ENCODE results near the gene STMP1.

Gene STMP1

DNA sequence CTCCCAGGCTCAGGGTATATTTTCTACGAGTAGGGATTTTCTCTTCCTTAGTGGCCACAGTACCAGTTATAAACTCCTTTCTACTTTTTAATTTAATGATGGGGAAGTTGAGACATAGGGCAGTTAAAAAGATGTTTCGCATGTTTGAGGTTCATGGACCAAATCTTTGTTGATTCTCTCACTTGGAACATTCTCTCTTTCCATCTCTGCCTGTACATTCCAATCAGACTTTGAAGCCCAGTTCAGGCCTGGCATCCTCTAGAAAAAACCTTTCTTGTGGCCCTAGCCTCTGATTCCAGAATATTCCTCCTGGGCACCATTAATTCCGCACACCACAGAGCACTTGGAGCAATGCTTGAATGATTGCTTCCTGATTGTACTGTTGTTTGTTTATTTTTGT is 47.2 kb downstream of the STMP1 start:
- H3K27me3 ChIP-seq (ENCODE audit: control insufficient read depth, low read length) = peaks cover 3% of the 10 kb centered on the region; the same call in 1 of the 2 replicates
- TF ChIP-seq EZH2phosphoT487 (IDR thresholded peaks at IDR 0.05; ENCODE audit: borderline replicate concordance, low read length) = no peak
- TF ChIP-seq, protein P1, sequence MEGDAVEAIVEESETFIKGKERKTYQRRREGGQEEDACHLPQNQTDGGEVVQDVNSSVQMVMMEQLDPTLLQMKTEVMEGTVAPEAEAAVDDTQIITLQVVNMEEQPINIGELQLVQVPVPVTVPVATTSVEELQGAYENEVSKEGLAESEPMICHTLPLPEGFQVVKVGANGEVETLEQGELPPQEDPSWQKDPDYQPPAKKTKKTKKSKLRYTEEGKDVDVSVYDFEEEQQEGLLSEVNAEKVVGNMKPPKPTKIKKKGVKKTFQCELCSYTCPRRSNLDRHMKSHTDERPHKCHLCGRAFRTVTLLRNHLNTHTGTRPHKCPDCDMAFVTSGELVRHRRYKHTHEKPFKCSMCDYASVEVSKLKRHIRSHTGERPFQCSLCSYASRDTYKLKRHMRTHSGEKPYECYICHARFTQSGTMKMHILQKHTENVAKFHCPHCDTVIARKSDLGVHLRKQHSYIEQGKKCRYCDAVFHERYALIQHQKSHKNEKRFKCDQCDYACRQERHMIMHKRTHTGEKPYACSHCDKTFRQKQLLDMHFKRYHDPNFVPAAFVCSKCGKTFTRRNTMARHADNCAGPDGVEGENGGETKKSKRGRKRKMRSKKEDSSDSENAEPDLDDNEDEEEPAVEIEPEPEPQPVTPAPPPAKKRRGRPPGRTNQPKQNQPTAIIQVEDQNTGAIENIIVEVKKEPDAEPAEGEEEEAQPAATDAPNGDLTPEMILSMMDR (IDR thresholded peaks at IDR 0.05; ENCODE audit: low read depth, low read length, poor library complexity, severe bottlenecking) = no peak
- no peaks in the 10 kb centered on the region for H3K36me3 ChIP-seq (ENCODE audit: control insufficient read depth, low read length)
- H3F3A ChIP-seq (ENCODE audit: control insufficient read depth, insufficient read depth) = no peaks in the 10 kb centered on the region
- no peak overlapping the region for H3K4me3 ChIP-seq (ENCODE audit: low read length)
- H3K4me1 ChIP-seq (ENCODE audit: control insufficient read depth, low read length) = no peaks in the 10 kb centered on the region
- no peaks in the 10 kb centered on the region for H3K79me2 ChIP-seq (ENCODE audit: control insufficient read depth, low read length)
- no peaks in the 10 kb centered on the region for H4K20me1 ChIP-seq (ENCODE audit: control insufficient read depth, insufficient read depth, low read depth, low read length)
- H3K9me2 ChIP-seq (replicated peaks; ENCODE audit: control insufficient read depth, low read length) = no peaks in the 10 kb centered on the region
- no peaks in the 10 kb centered on the region for H3K9me3 ChIP-seq (ENCODE audit: control insufficient read depth, insufficient read depth, low read length)
- H3K27ac ChIP-seq (ENCODE audit: low read depth, low read length) = no peak overlapping the region
- H3K4me2 ChIP-seq (ENCODE audit: low read length) = no peak overlapping the region

DNA sequence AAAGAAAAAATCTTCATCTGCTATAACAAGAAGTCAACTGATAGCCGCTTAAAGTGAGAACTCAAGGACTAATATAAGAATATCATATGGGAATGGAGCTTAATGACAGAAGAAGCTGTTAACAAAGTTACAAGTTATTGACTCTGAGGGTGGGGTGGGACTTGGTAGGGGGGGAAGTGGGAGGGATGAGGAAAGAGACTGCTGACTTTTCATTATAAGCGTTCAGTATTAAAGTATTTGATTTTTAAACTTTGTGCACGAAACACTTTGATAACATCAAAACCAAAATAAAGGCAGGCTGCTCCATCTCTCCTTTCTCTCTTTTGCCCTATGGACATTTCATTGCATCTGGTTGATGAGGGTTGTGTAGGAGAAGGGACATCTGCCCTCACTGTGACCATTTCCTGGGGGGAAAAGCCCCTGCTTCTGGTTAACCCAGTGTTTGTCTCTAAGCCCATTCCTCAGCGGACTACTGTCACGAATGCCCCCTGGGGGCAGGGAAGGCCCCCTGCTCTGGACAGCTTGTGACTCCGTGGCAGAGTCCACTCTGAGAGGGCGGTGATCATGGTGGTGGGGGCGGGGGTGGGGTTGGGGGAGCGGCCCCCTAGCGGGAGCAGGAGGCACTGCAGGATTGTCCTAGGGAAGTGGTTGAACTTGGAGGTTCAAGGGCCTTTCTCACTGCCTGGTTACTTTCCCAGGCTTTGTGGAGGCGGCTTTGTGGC is 48.3 kb downstream of the STMP1 start:
- H3F3A ChIP-seq (ENCODE audit: control insufficient read depth, insufficient read depth) = no peaks in the 10 kb centered on the region
- no peaks in the 10 kb centered on the region for H3K9me2 ChIP-seq (replicated peaks; ENCODE audit: control insufficient read depth, low read length)
- no peaks in the 10 kb centered on the region for H3K36me3 ChIP-seq (ENCODE audit: control insufficient read depth, low read length)
- peaks cover 3% of the 10 kb centered on the region; the same call in 1 of the 2 replicates for H3K27me3 ChIP-seq (ENCODE audit: control insufficient read depth, low read length)
- TF ChIP-seq EZH2phosphoT487 (IDR thresholded peaks at IDR 0.05; ENCODE audit: borderline replicate concordance, low read length) = no peak
- TF ChIP-seq, protein P1 (IDR thresholded peaks at IDR 0.05; ENCODE audit: low read depth, low read length, poor library complexity, severe bottlenecking) = peak; percentile 68
- H3K9me3 ChIP-seq (ENCODE audit: control insufficient read depth, insufficient read depth, low read length) = no peaks in the 10 kb centered on the region
- no peaks in the 10 kb centered on the region for H4K20me1 ChIP-seq (ENCODE audit: control insufficient read depth, insufficient read depth, low read depth, low read length)
- H3K4me2 ChIP-seq (ENCODE audit: low read length) = no peak overlapping the region
- no peak overlapping the region for H3K27ac ChIP-seq (ENCODE audit: low read depth, low read length)
- no peaks in the 10 kb centered on the region for H3K4me1 ChIP-seq (ENCODE audit: control insufficient read depth, low read length)
- H3K79me2 ChIP-seq (ENCODE audit: control insufficient read depth, low read length) = no peaks in the 10 kb centered on the region
- H3K4me3 ChIP-seq (ENCODE audit: low read length) = no peak overlapping the region

DNA sequence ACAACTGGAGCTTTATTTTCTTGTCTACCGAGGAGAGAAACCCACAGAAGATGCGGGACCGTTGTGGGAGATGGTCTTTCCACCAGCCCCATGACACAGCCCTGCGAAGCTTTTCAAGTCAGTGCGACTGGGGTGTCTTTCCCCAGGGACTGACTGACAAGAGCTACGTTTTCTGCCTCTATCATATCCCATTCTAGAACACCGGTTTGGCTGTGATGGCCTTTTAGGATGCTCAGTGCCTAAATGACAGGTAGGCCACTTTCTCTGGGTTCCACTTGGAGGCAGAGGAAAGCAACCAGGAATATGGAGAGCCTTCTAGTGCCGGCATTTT is 48.8 kb downstream of the STMP1 start:
- Histone ChIP-seq H4K20me1 (ENCODE audit: control insufficient read depth, insufficient read depth, low read depth, low read length) (no peaks in the 10 kb centered on the region), H3K36me3 (ENCODE audit: control insufficient read depth, low read length) (no peaks in the 10 kb centered on the region), H3F3A (ENCODE audit: control insufficient read depth, insufficient read depth) (no peaks in the 10 kb centered on the region), H3K27ac (ENCODE audit: low read depth, low read length) (no peak overlapping the region), H3K79me2 (ENCODE audit: control insufficient read depth, low read length) (no peaks in the 10 kb centered on the region), H3K4me2 (ENCODE audit: low read length) (no peak overlapping the region), H3K4me3 (ENCODE audit: low read length) (no peak overlapping the region), H3K9me2 (replicated peaks; ENCODE audit: control insufficient read depth, low read length) (no peaks in the 10 kb centered on the region), H3K27me3 (ENCODE audit: control insufficient read depth, low read length) (peaks cover 3% of the 10 kb centered on the region; the same call in 1 of the 2 replicates), H3K4me1 (ENCODE audit: control insufficient read depth, low read length) (no peaks in the 10 kb centered on the region), H3K9me3 (ENCODE audit: control insufficient read depth, insufficient read depth, low read length) (no peaks in the 10 kb centered on the region)
- TF ChIP-seq EZH2phosphoT487 (IDR thresholded peaks at IDR 0.05; ENCODE audit: borderline replicate concordance, low read length) = no peak
- TF ChIP-seq, protein P1 (IDR thresholded peaks at IDR 0.05; ENCODE audit: low read depth, low read length, poor library complexity, severe bottlenecking) = no peak

All from DOHH2 (cell line).